ENCODE results near the gene ARHGAP44. TPM values are rescaled to one million over a fixed set of nuclear protein-coding genes. Genes with fewer than 3 reads are reported as not detected.

Gene ARHGAP44
- total RNA-seq, 1 donor from 2014 or later: 6.9 TPM

GRCh38 chr17:12983991-12984884 is 194.9 kb downstream of the ARHGAP44 start:
- intact Hi-C loops (cut with micrococcal nuclease): loop anchor here (10.0 kb wide), 1 partner anchor 199 kb away; the partner anchor contains the start of gene ARHGAP44
- CTCF ChIA-PET: no interaction called here
- POLR2A ChIA-PET: no interaction called here
- no peak overlapping the region for H3K4me3 Mint-ChIP-seq
- peaks cover 18% of the 10 kb centered on the region for H3K4me1 Mint-ChIP-seq
- no peaks in the 10 kb centered on the region for H3K9me3 Mint-ChIP-seq
- TF ChIP-seq CTCF (IDR thresholded peaks at IDR 0.05): no peak
- DNase-seq (no peak), ATAC-seq (ENCODE audit: low read depth) (no peak)
- H3K36me3 Mint-ChIP-seq (ENCODE audit: low read depth): no peaks in the 10 kb centered on the region
- no peaks in the 10 kb centered on the region for H3K27me3 Mint-ChIP-seq
- no peak overlapping the region for H3K27ac Mint-ChIP-seq

GRCh38 chr17:12985431-12986293 is 196.4 kb downstream of the ARHGAP44 start:
- CTCF ChIA-PET: no interaction called here
- no peaks in the 10 kb centered on the region for H3K9me3 Mint-ChIP-seq
- intact Hi-C loops (cut with micrococcal nuclease): loop anchor here (5.0 to 10.0 kb wide), 2 partner anchors 47 to 201 kb away; partner anchors contain the start of gene ARHGAP44

GRCh38 chr17:12987120-12987519 is 197.8 kb downstream of the ARHGAP44 start:
- Mint-ChIP-seq H3K4me3 (no peak overlapping the region), H3K27ac (no peak overlapping the region), H3K27me3 (no peaks in the 10 kb centered on the region), H3K9me3 (no peaks in the 10 kb centered on the region), H3K36me3 (ENCODE audit: low read depth) (peaks cover 25% of the 10 kb centered on the region), H3K4me1 (peaks cover 24% of the 10 kb centered on the region)
- no peak for TF ChIP-seq CTCF (IDR thresholded peaks at IDR 0.05)
- ATAC-seq (ENCODE audit: low read depth) (no peak), DNase-seq (no peak)
- intact Hi-C loops (cut with micrococcal nuclease): loop anchor here (5.0 to 10.0 kb wide), 2 partner anchors 45 to 202 kb away; partner anchors contain the start of gene ARHGAP44
- ChIA-PET POLR2A (interaction anchor here (1.2 kb wide), 1 partner anchor 46 kb away, joined by 5 read pairs; no protein-coding TSS in a partner anchor), CTCF (no interaction called here)

More at GRCh38 chr17:12985431-12986293, 196.4 kb downstream of the ARHGAP44 start:
- DNase-seq (no peak), ATAC-seq (ENCODE audit: low read depth) (no peak)
- peaks cover 25% of the 10 kb centered on the region for H3K4me1 Mint-ChIP-seq
- POLR2A ChIA-PET: no interaction called here
- no peak overlapping the region for H3K27ac Mint-ChIP-seq
- H3K27me3 Mint-ChIP-seq: no peaks in the 10 kb centered on the region
- TF ChIP-seq CTCF (IDR thresholded peaks at IDR 0.05): no peak
- H3K4me3 Mint-ChIP-seq: no peak overlapping the region
- peaks cover 10% of the 10 kb centered on the region for H3K36me3 Mint-ChIP-seq (ENCODE audit: low read depth)

GRCh38 chr17:12990041-12990808 is 200.9 kb downstream of the ARHGAP44 start:
- H3K4me3 Mint-ChIP-seq: no peak overlapping the region
- ChIA-PET CTCF (no interaction called here), POLR2A (interaction anchor here (0.9 kb wide), 1 partner anchor 28 kb away, joined by 4 read pairs; the partner anchor contains the start of gene ELAC2)
- no peaks in the 10 kb centered on the region for H3K9me3 Mint-ChIP-seq
- DNase-seq (no peak), ATAC-seq (ENCODE audit: low read depth) (no peak)
- H3K27ac Mint-ChIP-seq: no peak overlapping the region
- peaks cover 56% of the 10 kb centered on the region for H3K36me3 Mint-ChIP-seq (ENCODE audit: low read depth)
- intact Hi-C loops (cut with micrococcal nuclease): no loop called here
- peaks cover 19% of the 10 kb centered on the region for H3K4me1 Mint-ChIP-seq
- TF ChIP-seq CTCF (IDR thresholded peaks at IDR 0.05): no peak
- no peaks in the 10 kb centered on the region for H3K27me3 Mint-ChIP-seq
